WTC11 (cell line): ENCODE measurements around the gene TNK1. TPM values are rescaled to one million over a fixed set of nuclear protein-coding genes. Genes with fewer than 3 reads are reported as not detected.
A peak's percentile ranks its signal among the peaks of the same experiment; 100 is the strongest.

Source experiments
- ATAC-seq: fragments of 200-7000 bp; cut with Tn5 transposase; 2 replicates; pipeline ENCODE4 v1.10.0; 2021; ENCODE audit warnings: mild to moderate bottlenecking, moderate library complexity
- CTCF ChIA-PET: fragments of 300-600 bp; sonication (Branson Sonifier 250); formaldehyde crosslinking; loops from one replicate; lab custom pipeline; 2021; ENCODE audit warnings: antibody characterized with exemption; lab: Charles Lee
- POLR2A ChIA-PET: fragments of 350-600 bp; sonication (Branson Sonifier 250); formaldehyde crosslinking; loops from one replicate; lab custom pipeline; 2021; ENCODE audit warnings: antibody characterized with exemption; lab: Charles Lee
- DNase-seq: peaks from one replicate; pipeline ENCODE4 v3.0.0; 2021; ENCODE audit warnings: low spot score
- H3K27ac Mint-ChIP-seq: 2 replicates; pipeline ENCODE4 v1.8.0; 2021; ENCODE audit warnings: mixed read lengths
- H3K27me3 Mint-ChIP-seq: 2 replicates; pipeline ENCODE4 v1.8.0; 2021; ENCODE audit warnings: low read depth, mild to moderate bottlenecking, moderate library complexity, mixed read lengths
- H3K36me3 Mint-ChIP-seq: 2 replicates; pipeline ENCODE4 v1.8.0; 2021; ENCODE audit warnings: mixed read lengths
- H3K4me1 Mint-ChIP-seq: 2 replicates; pipeline ENCODE4 v1.8.0; 2022; ENCODE audit warnings: mixed read lengths
- H3K4me3 Mint-ChIP-seq: 2 replicates; pipeline ENCODE4 v1.8.0; 2021; ENCODE audit warnings: mild to moderate bottlenecking, moderate library complexity, mixed read lengths
- H3K9me3 Mint-ChIP-seq: 2 replicates; pipeline ENCODE4 v1.8.0; 2021; ENCODE audit warnings: mixed read lengths
- ARID4B ChIP-seq: sonication (generic); formaldehyde crosslinking; IDR thresholded peaks from 2 replicates; pipeline ENCODE4 v1.8.0; 2023; ENCODE audit warnings: missing genetic modification reagents, mild to moderate bottlenecking, borderline replicate concordance
- CREB1 ChIP-seq: sonication (generic); formaldehyde crosslinking; IDR thresholded peaks from 2 replicates; pipeline ENCODE4 v1.8.0; 2023; ENCODE audit warnings: mild to moderate bottlenecking, missing genetic modification reagents
- E2F1 ChIP-seq: sonication (generic); formaldehyde crosslinking; IDR thresholded peaks from 2 replicates; pipeline ENCODE4 v1.8.0; 2022; ENCODE audit warnings: mild to moderate bottlenecking, missing genetic modification reagents
- MXD4 ChIP-seq: fragments of 250-450 bp; sonication (Bioruptor Pico); IDR thresholded peaks from 2 replicates; pipeline ENCODE4 v1.8.0; 2021; ENCODE audit warnings: mild to moderate bottlenecking, moderate library complexity, borderline replicate concordance
- NFYB ChIP-seq: sonication (generic); formaldehyde crosslinking; conservative IDR thresholded peaks from 2 replicates; pipeline ENCODE4 v1.8.0; 2022; ENCODE audit warnings: low read depth, missing genetic modification reagents
- PRDM15 ChIP-seq: sonication (generic); formaldehyde crosslinking; IDR thresholded peaks from 2 replicates; pipeline ENCODE4 v1.8.0; 2022; ENCODE audit warnings: missing genetic modification reagents
- TEAD4 ChIP-seq: sonication (generic); formaldehyde crosslinking; IDR thresholded peaks from 2 replicates; pipeline ENCODE4 v1.8.0; 2022; ENCODE audit warnings: mild to moderate bottlenecking, missing genetic modification reagents
- USF2 ChIP-seq: sonication (generic); formaldehyde crosslinking; IDR thresholded peaks from 2 replicates; pipeline ENCODE4 v1.8.1; 2023; ENCODE audit warnings: mild to moderate bottlenecking, missing genetic modification reagents, moderate library complexity
- total RNA-seq: library from RNA; stranded (reverse); gene quantifications from 3 replicates; pipeline ENCODE4 v1.2.3, GENCODE V29; 2021
- TF ChIP-seq, protein P1 (sequence below): sonication (generic); formaldehyde crosslinking; IDR thresholded peaks from 2 replicates; pipeline ENCODE4 v1.8.1; 2022; ENCODE audit warnings: mild to moderate bottlenecking, missing genetic modification reagents, moderate library complexity, borderline replicate concordance
- TF ChIP-seq, protein P2 (sequence below): sonication (generic); formaldehyde crosslinking; IDR thresholded peaks from 2 replicates; pipeline ENCODE4 v1.8.1; 2022; ENCODE audit warnings: low read depth, mild to moderate bottlenecking, moderate library complexity, missing genetic modification reagents, borderline replicate concordance
- TF ChIP-seq, protein P3 (sequence below): sonication (generic); formaldehyde crosslinking; IDR thresholded peaks from 2 replicates; pipeline ENCODE4 v1.8.1; 2022; ENCODE audit warnings: low read depth, missing genetic modification reagents, borderline replicate concordance
- TF ChIP-seq, protein P4 (sequence below): fragments of 250-450 bp; sonication (Bioruptor Pico); IDR thresholded peaks from 2 replicates; pipeline ENCODE4 v1.9.0; 2021; ENCODE audit warnings: mild to moderate bottlenecking

TNK1 gene
- total RNA-seq, 1 experiment from 2014 or later = 9.3 TPM

DNA sequence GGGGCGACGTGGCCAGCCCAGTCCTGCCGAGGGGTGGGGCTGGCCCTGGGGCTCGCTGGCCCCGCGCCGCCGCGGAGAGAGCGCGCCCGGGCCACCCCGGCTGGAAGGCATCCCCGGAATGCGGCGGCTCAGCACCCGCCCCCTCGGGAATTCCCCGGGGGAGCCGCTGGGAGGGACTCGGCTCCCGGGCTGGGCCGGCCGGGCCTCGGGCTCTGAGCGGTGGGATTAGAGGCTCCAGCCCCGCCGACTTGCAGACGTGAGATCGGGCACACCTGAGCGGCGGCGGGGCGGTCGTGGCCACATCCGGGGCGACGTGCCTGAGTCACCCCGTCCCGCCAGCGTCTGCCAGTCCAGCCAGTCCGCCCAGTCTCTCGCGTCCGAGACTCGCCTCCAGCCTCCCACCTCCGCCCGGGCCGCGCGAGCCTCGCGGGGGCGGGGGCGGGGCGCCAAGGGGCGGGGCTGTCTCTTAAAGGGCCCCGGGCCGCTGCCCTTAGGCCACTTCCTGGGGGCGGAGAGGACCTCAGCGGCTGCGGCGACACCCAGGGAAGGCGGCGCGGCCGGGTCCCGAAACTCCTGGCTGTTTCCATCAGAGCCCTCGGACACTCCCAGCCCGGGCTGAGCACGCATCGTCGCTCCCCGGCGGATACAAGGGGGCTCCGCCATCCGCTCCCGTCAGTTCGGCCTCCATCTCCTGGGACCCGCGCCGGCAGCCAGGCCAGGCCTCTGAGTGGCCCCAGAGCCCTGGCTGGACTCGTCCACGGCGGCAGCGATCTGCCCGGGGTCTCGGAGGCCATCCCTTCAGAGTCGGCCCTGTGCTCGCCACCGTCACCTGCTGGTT, 29.0 kb upstream of the TNK1 start, which contains the start of gene KCTD11 (continued):
- TF ChIP-seq ARID4B (CRISPR knock-in tag) = peak; percentile 43; the same call in 1 of the 2 replicates
- TF ChIP-seq MXD4 (CRISPR knock-in tag) = no peak
- TF ChIP-seq, protein P1, sequence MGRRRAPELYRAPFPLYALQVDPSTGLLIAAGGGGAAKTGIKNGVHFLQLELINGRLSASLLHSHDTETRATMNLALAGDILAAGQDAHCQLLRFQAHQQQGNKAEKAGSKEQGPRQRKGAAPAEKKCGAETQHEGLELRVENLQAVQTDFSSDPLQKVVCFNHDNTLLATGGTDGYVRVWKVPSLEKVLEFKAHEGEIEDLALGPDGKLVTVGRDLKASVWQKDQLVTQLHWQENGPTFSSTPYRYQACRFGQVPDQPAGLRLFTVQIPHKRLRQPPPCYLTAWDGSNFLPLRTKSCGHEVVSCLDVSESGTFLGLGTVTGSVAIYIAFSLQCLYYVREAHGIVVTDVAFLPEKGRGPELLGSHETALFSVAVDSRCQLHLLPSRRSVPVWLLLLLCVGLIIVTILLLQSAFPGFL (CRISPR knock-in tag) = no peak
- peak; percentile 71; the same call in 1 of the 2 replicates for TF ChIP-seq TEAD4
- TF ChIP-seq CREB1 (CRISPR knock-in tag) = no peak
- TF ChIP-seq E2F1 (CRISPR knock-in tag) = no peak
- TF ChIP-seq, protein P2, sequence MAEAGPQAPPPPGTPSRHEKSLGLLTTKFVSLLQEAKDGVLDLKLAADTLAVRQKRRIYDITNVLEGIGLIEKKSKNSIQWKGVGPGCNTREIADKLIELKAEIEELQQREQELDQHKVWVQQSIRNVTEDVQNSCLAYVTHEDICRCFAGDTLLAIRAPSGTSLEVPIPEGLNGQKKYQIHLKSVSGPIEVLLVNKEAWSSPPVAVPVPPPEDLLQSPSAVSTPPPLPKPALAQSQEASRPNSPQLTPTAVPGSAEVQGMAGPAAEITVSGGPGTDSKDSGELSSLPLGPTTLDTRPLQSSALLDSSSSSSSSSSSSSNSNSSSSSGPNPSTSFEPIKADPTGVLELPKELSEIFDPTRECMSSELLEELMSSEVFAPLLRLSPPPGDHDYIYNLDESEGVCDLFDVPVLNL (CRISPR knock-in tag) = peak; percentile 35; the same call in 1 of the 2 replicates

- no peak for ATAC-seq
- TF ChIP-seq USF2 (no peak), PRDM15 (CRISPR knock-in tag) (no peak), NFYB (CRISPR knock-in tag) (no peak)
- TF ChIP-seq, protein P3, sequence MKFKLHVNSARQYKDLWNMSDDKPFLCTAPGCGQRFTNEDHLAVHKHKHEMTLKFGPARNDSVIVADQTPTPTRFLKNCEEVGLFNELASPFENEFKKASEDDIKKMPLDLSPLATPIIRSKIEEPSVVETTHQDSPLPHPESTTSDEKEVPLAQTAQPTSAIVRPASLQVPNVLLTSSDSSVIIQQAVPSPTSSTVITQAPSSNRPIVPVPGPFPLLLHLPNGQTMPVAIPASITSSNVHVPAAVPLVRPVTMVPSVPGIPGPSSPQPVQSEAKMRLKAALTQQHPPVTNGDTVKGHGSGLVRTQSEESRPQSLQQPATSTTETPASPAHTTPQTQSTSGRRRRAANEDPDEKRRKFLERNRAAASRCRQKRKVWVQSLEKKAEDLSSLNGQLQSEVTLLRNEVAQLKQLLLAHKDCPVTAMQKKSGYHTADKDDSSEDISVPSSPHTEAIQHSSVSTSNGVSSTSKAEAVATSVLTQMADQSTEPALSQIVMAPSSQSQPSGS (CRISPR knock-in tag) = no peak
- TF ChIP-seq, protein P4, sequence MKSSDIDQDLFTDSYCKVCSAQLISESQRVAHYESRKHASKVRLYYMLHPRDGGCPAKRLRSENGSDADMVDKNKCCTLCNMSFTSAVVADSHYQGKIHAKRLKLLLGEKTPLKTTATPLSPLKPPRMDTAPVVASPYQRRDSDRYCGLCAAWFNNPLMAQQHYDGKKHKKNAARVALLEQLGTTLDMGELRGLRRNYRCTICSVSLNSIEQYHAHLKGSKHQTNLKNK (CRISPR knock-in tag) = no peak
- peaks cover 12% of the 10 kb centered on the region for H3K27me3 Mint-ChIP-seq
- ChIA-PET POLR2A (interaction anchor here (0.9 to 1.3 kb wide), 2 partner anchors 52 to 71 kb away, joined by 3 to 4 read pairs; partner anchors contain the start of gene TMEM256), CTCF (interaction anchor here (0.6 to 6.6 kb wide), 10 partner anchors 16 to 208 kb away, joined by 3 to 69 read pairs (median 4); partner anchors contain the start of genes ACAP1, NEURL4, TMEM102 and TMEM256)
- H3K4me1 Mint-ChIP-seq = peaks cover 33% of the 10 kb centered on the region
- peak overlapping the region; percentile 81 for H3K4me3 Mint-ChIP-seq
- no peak for DNase-seq
- H3K36me3 Mint-ChIP-seq = no peaks in the 10 kb centered on the region
- no peaks in the 10 kb centered on the region for H3K9me3 Mint-ChIP-seq
- peak overlapping the region; percentile 60; the same call in 1 of the 2 replicates for H3K27ac Mint-ChIP-seq
These were observed 28.4 kb upstream of the TNK1 start for GRCh38 chr17:7352503-7352889.
